Activated naive CD4-positive, alpha-beta T cell treated with anti-CD3 and anti-CD28 coated beads, Interleukin-2, amount 10 ng/mL, durations not matched to agents 5 hours and 36 hours (primary cell): ENCODE results near the gene DBP. TPM values are rescaled to one million over a fixed set of nuclear protein-coding genes. Genes with fewer than 3 reads are reported as not detected.

Experiments used
- total RNA-seq, 2 experiments: library from RNA; stranded (reverse); gene quantifications; one replicate each; pipeline ENCODE4 v1.2.3, GENCODE V29; 2021

The DBP gene
- 10 to 100 TPM; 25.8 to 27.4 TPM for total RNA-seq

GRCh38 chr19:48636859-48637448 lies at the start of gene DBP:
TSS of gene DBP (minus strand) at chr19:48637379. CDS start at chr19:48636994, 385 bp downstream.

GRCh38 chr19:48672994-48673393 lies 35.8 kb upstream of the DBP start, which contains the start of gene NTN5:
TSS of gene NTN5 (minus strand) at chr19:48673017. CDS start at chr19:48670986, 2,031 bp downstream.

GRCh38 chr19:48646001-48646721 lies 9.0 kb upstream of the DBP start, which contains the start of gene CA11:
TSS of gene CA11 (minus strand) at chr19:48646187. CDS start at chr19:48645632, 555 bp downstream.

GRCh38 chr19:48618916-48619691 lies 18.1 kb downstream of the DBP start, which contains the start of the genes RPL18 and SPHK2:
TSS of gene RPL18 (minus strand) at chr19:48619178. CDS start at chr19:48619143, 35 bp downstream.
TSS of gene SPHK2 (plus strand) at chr19:48619506. CDS start at chr19:48620515, 1,009 bp downstream.

DNA sequence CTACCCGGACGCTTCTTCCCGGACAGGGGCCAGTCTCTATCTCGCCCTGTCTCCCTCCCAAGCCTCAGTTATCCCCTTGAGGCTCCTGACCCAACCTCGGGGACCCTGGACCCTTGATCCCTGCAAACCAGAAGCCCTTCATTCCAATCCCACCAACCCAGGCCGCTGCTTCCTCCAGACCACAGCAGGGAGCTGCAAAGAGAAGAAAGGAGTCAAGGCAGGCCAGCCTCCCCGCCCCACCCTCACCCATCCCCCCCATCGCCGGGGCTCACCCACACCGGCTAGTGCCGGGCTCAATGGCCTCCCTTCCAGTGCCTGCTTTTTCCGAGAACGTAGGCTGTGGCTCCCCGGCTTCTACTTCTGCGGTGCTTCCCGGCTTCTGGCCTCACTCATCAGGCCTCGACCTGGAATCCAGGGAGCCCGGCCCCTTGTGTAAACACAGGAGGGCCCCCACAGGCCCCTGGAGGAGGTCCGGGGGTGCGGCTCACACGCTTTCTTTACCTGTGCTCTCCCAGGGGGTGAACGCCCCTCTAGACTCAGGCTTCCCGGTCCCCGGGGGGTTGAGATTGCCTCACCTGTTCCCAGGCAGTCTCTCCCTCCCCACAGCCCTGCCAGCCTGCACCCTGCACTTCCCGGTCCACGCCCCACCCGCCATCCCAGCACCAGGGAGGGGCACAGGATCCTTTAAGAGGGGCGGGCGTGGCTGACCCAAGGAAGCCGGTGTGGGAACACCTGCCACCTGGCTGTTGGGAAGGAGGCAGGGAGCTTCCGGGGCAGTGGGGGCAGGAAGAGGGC lies 22.5 kb downstream of the DBP start, which contains the start of gene FAM83E:
FAM83E (minus strand) TSS at position 641 of the 795 bp plus-strand sequence. CDS start 1,704 bp downstream, outside the sequence.

GRCh38 chr19:48606463-48607358 lies 30.5 kb downstream of the DBP start, which contains the start of gene SPACA4:
TSS of gene SPACA4 (plus strand) at chr19:48606742. CDS start at chr19:48606979, 237 bp downstream.

Other genes with a start within 250 kb of the DBP start
- 10 to 100 TPM; 71.5 to 76.1 TPM for gene KDELR1, start 245.8 kb downstream of the DBP start, total RNA-seq
- under 1 TPM; 0.05 to 0.08 TPM for gene GRIN2D, start 243.7 kb downstream of the DBP start, total RNA-seq
- gene GRWD1, start 191.4 kb downstream of the DBP start, total RNA-seq: 10 to 100 TPM; 28.4 to 29.9 TPM
- under 1 TPM; 0.71 to 0.75 TPM for gene KCNJ14, start 181.8 kb downstream of the DBP start, total RNA-seq
- 10 to 100 TPM; 62.3 to 66.6 TPM for gene CYTH2, start 168.0 kb downstream of the DBP start, total RNA-seq
- gene LMTK3, start 125.5 kb downstream of the DBP start, total RNA-seq: 1 to 10 TPM; 5.7 to 7.5 TPM
- under 1 TPM in 1 of 2 experiments, not detected in 1; 0.17 TPM for gene SULT2B1, start 85.2 kb downstream of the DBP start, total RNA-seq
- gene SPACA4, start 30.6 kb downstream of the DBP start, total RNA-seq: not detected
- 1 to 10 TPM; 1.2 to 2.1 TPM for gene FAM83E, start 22.3 kb downstream of the DBP start, total RNA-seq
- 1,000 to 10,000 TPM; 2,122 to 2,183 TPM for gene RPL18, start 18.2 kb downstream of the DBP start, total RNA-seq
- 10 to 100 TPM; 26.6 to 30.6 TPM for gene SPHK2, start 17.9 kb downstream of the DBP start, total RNA-seq
- 10 to 100 TPM; 10.7 to 11.5 TPM for gene CA11, start 8.8 kb upstream of the DBP start, total RNA-seq
- gene NTN5, start 35.6 kb upstream of the DBP start, total RNA-seq: 1 to 10 TPM; 1.2 to 1.3 TPM
- gene FUT2, start 58.6 kb upstream of the DBP start, total RNA-seq: not detected
- gene MAMSTR, start 82.3 kb upstream of the DBP start, total RNA-seq: 1 to 10 TPM; 1.1 to 1.4 TPM
- gene RASIP1, start 103.2 kb upstream of the DBP start, total RNA-seq: under 1 TPM; 0.14 to 0.15 TPM
- gene IZUMO1, start 109.5 kb upstream of the DBP start, total RNA-seq: not detected
- gene FUT1, start 115.3 kb upstream of the DBP start, total RNA-seq: under 1 TPM; 0.12 to 0.28 TPM
- gene FGF21, start 118.1 kb upstream of the DBP start, total RNA-seq: not detected
- gene BCAT2, start 173.7 kb upstream of the DBP start, total RNA-seq: 10 to 100 TPM; 38.5 to 41.2 TPM
- under 1 TPM; 0.35 to 0.82 TPM for gene HSD17B14, start 199.1 kb upstream of the DBP start, total RNA-seq
- gene PLEKHA4, start 231.2 kb upstream of the DBP start, total RNA-seq: 1 to 10 TPM; 6.8 to 8.0 TPM
- gene PPP1R15A, start 235.0 kb upstream of the DBP start, total RNA-seq: 10 to 100 TPM; 50.9 to 56.1 TPM